ENCODE results near the gene ARGLU1.
A peak's percentile ranks its signal among the peaks of the same experiment; 100 is the strongest.

- no peak for TF ChIP-seq CTCF (IDR thresholded peaks at IDR 0.05)
- no peak for TF ChIP-seq POLR2A (IDR thresholded peaks at IDR 0.05; ENCODE audit: low read depth)
- no peak for TF ChIP-seq EP300 (IDR thresholded peaks at IDR 0.05)
- TF ChIP-seq POLR2AphosphoS5 (IDR thresholded peaks at IDR 0.05), result peak in 1 of 2 donors; percentile 19
Measured at GRCh38 chr13:106507560-106508274, 60.2 kb downstream of the ARGLU1 start.
